Endodermal cell (in vitro differentiated cells): ENCODE results near the gene ATP6AP1. TPM values are rescaled to one million over a fixed set of nuclear protein-coding genes. Genes with fewer than 3 reads are reported as not detected.

Experiments
- DNase-seq: peaks from one replicate; pipeline ENCODE4 v3.0.0-alpha.2; 2017
- H3K27ac ChIP-seq: 2 replicates; pipeline ENCODE4 v1.5.1; 2013; ENCODE audit warnings: mild to moderate bottlenecking, low read depth, low read length, moderate library complexity
- H3K27me3 ChIP-seq: 2 replicates; pipeline ENCODE4 v1.6.1; 2013; ENCODE audit warnings: mild to moderate bottlenecking, low read length, moderate library complexity; ENCODE audit not compliant: insufficient read depth, control insufficient read depth, poor library complexity, severe bottlenecking
- H3K36me3 ChIP-seq: 2 replicates; pipeline ENCODE4 v1.7.0; 2013; ENCODE audit warnings: mild to moderate bottlenecking, low read length, moderate library complexity; ENCODE audit not compliant: control insufficient read depth, insufficient read depth
- H3K4me1 ChIP-seq: one replicate; pipeline ENCODE4 v1.7.0; 2013; ENCODE audit warnings: low read length; ENCODE audit not compliant: control insufficient read depth, insufficient read depth
- H3K4me3 ChIP-seq: 2 replicates; pipeline ENCODE4 v1.5.1; 2013; ENCODE audit warnings: mild to moderate bottlenecking, low read length, moderate library complexity
- H3K9ac ChIP-seq: 2 replicates; pipeline ENCODE4 v1.6.1; 2013; ENCODE audit warnings: mild to moderate bottlenecking, low read length, moderate library complexity; ENCODE audit not compliant: poor library complexity, severe bottlenecking; ENCODE audit errors: extremely low read depth
- H3K9me3 ChIP-seq: 2 replicates; pipeline ENCODE4 v1.6.1; 2013; ENCODE audit warnings: mild to moderate bottlenecking, low read length, moderate library complexity; ENCODE audit not compliant: control insufficient read depth
- H3K27ac Mint-ChIP-seq: 2 replicates; pipeline ENCODE4 v1.8.0; 2020; ENCODE audit warnings: mixed read lengths
- H3K27me3 Mint-ChIP-seq: 2 replicates; pipeline ENCODE4 v1.8.0; 2021; ENCODE audit warnings: mild to moderate bottlenecking, mixed read lengths; ENCODE audit not compliant: insufficient read depth
- H3K36me3 Mint-ChIP-seq: 2 replicates; pipeline ENCODE4 v1.8.0; 2020; ENCODE audit warnings: low read depth, mixed read lengths
- H3K4me1 Mint-ChIP-seq: 2 replicates; pipeline ENCODE4 v1.8.0; 2020; ENCODE audit warnings: mixed read lengths
- H3K4me3 Mint-ChIP-seq: 2 replicates; pipeline ENCODE4 v1.8.0; 2020; ENCODE audit warnings: mild to moderate bottlenecking, moderate library complexity, mixed read lengths
- H3K9me3 Mint-ChIP-seq: 2 replicates; pipeline ENCODE4 v1.8.0; 2020; ENCODE audit warnings: mild to moderate bottlenecking, mixed read lengths
- CTCF ChIP-seq: fragments of 200-600 bp; sonication (generic); conservative IDR thresholded peaks from 2 replicates; pipeline ENCODE4 v1.5.0; 2021; ENCODE audit warnings: antibody characterized with exemption, mild to moderate bottlenecking
- WGBS, 2 experiments: methylation state at CpG; one replicate each; pipeline versions ENCODE4 v1.1.5 to v1.1.7; 2013; ENCODE audit warnings: missing lambda C conversion rate in 2 of 2, mixed read lengths in 1 of 2; ENCODE audit not compliant: insufficient coverage in 1 of 2, insufficient read length in 1 of 2; 5-methylcytosine and 5-hydroxymethylcytosine counted together
- total RNA-seq, 2 donors: library from RNA; stranded (reverse); fragmentation: NEBNext Ultra II Directional in 1 of 2; extraction: Animal tissue kit (Norgen Biotek cat#: 25700) in 1 of 2; gene quantifications; 2 replicates in 1 of 2; 3 replicates in 1 of 2; pipeline ENCODE4 v1.2.1, GENCODE V29; 2021

The ATP6AP1 gene
- total RNA-seq, 2 donors from 2014 or later, result 61.6 to 66.8 TPM

- no peaks in the 10 kb centered on the region for H3K27me3 ChIP-seq
- no peak overlapping the region for H3K4me3 ChIP-seq
- no peaks in the 10 kb centered on the region for H3K9me3 ChIP-seq
- WGBS, 2 experiments, result 95 to 98% methylated on average over 6 to 14 of the region's 14 CpGs
- Mint-ChIP-seq H3K27me3 (no peaks in the 10 kb centered on the region), H3K4me1 (no peaks in the 10 kb centered on the region), H3K4me3 (no peak overlapping the region), H3K36me3 (peaks cover 20% of the 10 kb centered on the region), H3K27ac (no peak overlapping the region), H3K9me3 (peaks cover 62% of the 10 kb centered on the region)
- no peak overlapping the region for H3K27ac ChIP-seq
- no peak overlapping the region for H3K9ac ChIP-seq
- H3K4me1 ChIP-seq, result no peaks in the 10 kb centered on the region
- no peaks in the 10 kb centered on the region for H3K36me3 ChIP-seq
- no peak for DNase-seq
- TF ChIP-seq CTCF, result no peak
Measured at GRCh38 chrX:154470434-154470833, 42.0 kb downstream of the ATP6AP1 start.

GRCh38 chrX:154470914-154471568 is 42.6 kb downstream of the ATP6AP1 start:
- TF ChIP-seq CTCF, result no peak
- no peaks in the 10 kb centered on the region for H3K27me3 Mint-ChIP-seq
- 91 to 100% methylated on average over 8 to 23 of the region's 23 CpGs for WGBS, 2 experiments
- peaks cover 60% of the 10 kb centered on the region for H3K9me3 Mint-ChIP-seq
- H3K4me3 ChIP-seq, result no peak overlapping the region
- H3K27me3 ChIP-seq, result no peaks in the 10 kb centered on the region
- H3K9me3 ChIP-seq, result no peaks in the 10 kb centered on the region
- no peak for DNase-seq
- no peak overlapping the region for H3K27ac Mint-ChIP-seq
- H3K4me1 Mint-ChIP-seq, result no peaks in the 10 kb centered on the region
- no peak overlapping the region for H3K27ac ChIP-seq
- H3K36me3 Mint-ChIP-seq, result peaks cover 24% of the 10 kb centered on the region
- H3K4me3 Mint-ChIP-seq, result no peak overlapping the region
- no peaks in the 10 kb centered on the region for H3K36me3 ChIP-seq
- H3K9ac ChIP-seq, result no peak overlapping the region
- no peaks in the 10 kb centered on the region for H3K4me1 ChIP-seq

- Histone ChIP-seq H3K36me3 (no peaks in the 10 kb centered on the region), H3K9ac (no peak overlapping the region), H3K4me1 (no peaks in the 10 kb centered on the region), H3K27me3 (no peaks in the 10 kb centered on the region), H3K4me3 (no peak overlapping the region), H3K9me3 (no peaks in the 10 kb centered on the region), H3K27ac (no peak overlapping the region)
- Mint-ChIP-seq H3K27me3 (no peaks in the 10 kb centered on the region), H3K4me3 (no peak overlapping the region), H3K9me3 (peaks cover 65% of the 10 kb centered on the region), H3K36me3 (peaks cover 24% of the 10 kb centered on the region), H3K27ac (no peak overlapping the region), H3K4me1 (no peaks in the 10 kb centered on the region)
- no peak for TF ChIP-seq CTCF
- DNase-seq, result no peak
- WGBS, 2 experiments, result 89 to 96% methylated on average over 5 to 21 of the region's 23 CpGs
Measured at GRCh38 chrX:154471839-154472684, 43.6 kb downstream of the ATP6AP1 start.
